Adrenal gland (tissue), 12 donors: ENCODE results near the gene MARK2. TPM values are rescaled to one million over a fixed set of nuclear protein-coding genes. Genes with fewer than 3 reads are reported as not detected.
A peak's percentile ranks its signal among the peaks of the same experiment; 100 is the strongest.

ENCODE experiments used
- DNase-seq, 7 donors: peaks; one replicate each; pipeline ENCODE4 v3.0.0-alpha.2; 2019 to 2020
- H3K27ac ChIP-seq, 5 donors: fragments of 200-600 bp; sonication (generic) in 4 of 5; 1 replicate in 3 of 5; 2 replicates in 2 of 5; pipeline versions ENCODE4 v1.5.1 to v1.8.0; 2016 to 2020; ENCODE audit warnings: mild to moderate bottlenecking in 1 of 5
- H3K27me3 ChIP-seq: fragments of 200-600 bp; 2 replicates; pipeline ENCODE4 v1.8.0; 2021
- H3K36me3 ChIP-seq, 2 donors: fragments of 200-600 bp; replicated peaks in 1 of 2; 1 replicate in 1 of 2; 2 replicates in 1 of 2; pipeline versions ENCODE4 v1.5.1 to v1.8.0; 2018 to 2022
- H3K4me1 ChIP-seq, 2 donors: fragments of 200-600 bp; replicated peaks in 1 of 2; 1 replicate in 1 of 2; 2 replicates in 1 of 2; pipeline versions ENCODE4 v1.5.1 to v1.8.0; 2018 to 2021
- H3K4me3 ChIP-seq, 4 donors: fragments of 200-600 bp; sonication (generic) in 3 of 4; one replicate each; pipeline ENCODE4 v1.5.1; 2016 to 2018
- H3K9me3 ChIP-seq, 3 donors: fragments of 200-600 bp; sonication (generic) in 1 of 3; replicated peaks in 1 of 3; 1 replicate in 2 of 3; 2 replicates in 1 of 3; pipeline versions ENCODE4 v1.5.1 to v1.8.0; 2016 to 2021
- POLR2A ChIP-seq, 2 donors: fragments of 450-650 bp; IDR thresholded peaks; one replicate each; pipeline ENCODE4 v1.6.1; 2017; ENCODE audit warnings: antibody characterized with exemption in 2 of 2, mild to moderate bottlenecking in 2 of 2, moderate library complexity in 1 of 2
- WGBS, 4 donors: extraction: QIAGEN DNeasy Blood & Tissue Kit in 2 of 4; methylation state at CpG; one replicate each; pipeline versions ENCODE4 v1.1.5 to v1.1.7; 2013 to 2017; 5-methylcytosine and 5-hydroxymethylcytosine counted together
- intact Hi-C, 2 donors: fragments of 100-400 bp; cut with DNase I; formaldehyde crosslinking; loops; one replicate each; pipeline versions ENCODE4 v1.14.1 to v1.15.0; 2022 to 2023
- polyA plus RNA-seq, 3 donors: library from polyadenylated mRNA; stranded (reverse); fragments of 200-250 nt in 2 of 3; fragments of 350-450 nt in 1 of 3; fragmentation: Illumina TruSeq in 1 of 3; extraction: RNeasy Lipid Tissue Mini Kit (QIAGEN cat#74804) in 1 of 3; gene quantifications; one replicate each; pipeline ENCODE4 v1.2.3, GENCODE V29; 2013 to 2014
- total RNA-seq, 9 donors: library from RNA; depleted of rRNA in 4 of 9; stranded (reverse); fragments of >200 nt in 4 of 9; fragments of 120-200 nt in 1 of 9; fragmentation: NEBNext Ultra II Directional in 1 of 9; extraction: Animal tissue kit (Norgen Biotek cat#: 25700) in 1 of 9; gene quantifications; one replicate each; pipeline versions ENCODE4 v1.1.0 to v1.2.4, GENCODE V29; 2013 to 2023
- TF ChIP-seq, protein P1 (sequence below), 6 experiments: fragments of 450-650 bp in 4 of 6; fragments of 200-600 bp in 2 of 6; sonication (generic) in 1 of 6; IDR thresholded peaks; 1 replicate in 5 of 6; 2 replicates in 1 of 6; pipeline versions ENCODE4 v1.5.1 to v1.8.0; 2016 to 2021; ENCODE audit warnings: antibody characterized with exemption in 6 of 6, mild to moderate bottlenecking in 2 of 6, moderate library complexity in 1 of 6
- donor health status: healthy with polysubstance abuse.
- donor health status: Bipolar disorder and iron deficiency.
- donor health status: DM: yes; HTN: yes; CAD: no.
- donor health status: DM: no; HTN: no; CAD: no.
- donor health status: DM: no; HTN: no; CAD: no.
- donor health status: DM: yes; HTN: yes; CAD: no.

Gene MARK2
- total and polyA plus RNA-seq, 12 donors = 7.3 to 39.7 (median 31.6) TPM

DNA sequence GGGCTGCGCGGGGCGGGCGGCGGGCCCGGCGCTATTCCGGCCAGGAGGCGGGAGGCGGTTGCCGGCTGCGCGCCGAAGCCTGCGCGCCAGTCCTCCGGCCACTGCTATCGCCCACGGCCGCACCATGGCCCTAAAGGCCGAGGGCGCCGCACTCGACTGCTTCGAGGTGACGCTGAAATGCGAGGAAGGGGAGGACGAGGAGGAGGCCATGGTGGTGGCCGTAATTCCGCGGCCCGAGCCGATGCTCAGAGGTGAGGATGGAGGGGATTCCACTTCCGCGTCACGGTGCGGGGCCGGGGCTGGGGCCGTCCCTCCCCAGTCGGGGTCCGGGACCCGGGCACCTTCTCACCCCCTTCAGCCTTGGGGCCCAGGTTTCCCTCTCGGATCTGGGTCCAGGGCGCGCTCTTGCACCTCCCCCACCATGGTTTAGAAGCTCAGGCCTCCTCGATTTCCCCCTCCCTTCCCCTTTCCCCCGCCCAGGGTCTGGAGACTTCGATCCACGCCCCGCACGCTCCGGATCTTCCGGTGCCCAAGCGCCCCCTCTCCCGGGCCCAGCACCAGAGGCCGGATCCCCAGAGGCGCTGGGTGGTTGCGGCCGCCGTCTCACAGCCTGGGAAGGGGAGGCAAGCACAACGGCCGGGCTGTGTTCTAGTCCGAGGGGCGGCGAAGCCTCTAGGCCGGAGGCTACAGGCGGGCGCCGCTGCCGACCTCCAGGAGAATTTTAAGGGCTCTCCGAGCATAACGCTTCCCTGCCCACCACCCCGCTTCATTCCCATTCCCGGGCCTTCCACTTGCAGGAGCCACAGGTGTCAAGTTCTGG is 25.1 kb upstream of the MARK2 start:
- intact Hi-C loops = no loop called here

GRCh38 chr11:63814383-63814736 is 24.6 kb upstream of the MARK2 start:
- peak overlapping the region in 2 of 4 donors; percentile 54 to 88 for H3K4me3 ChIP-seq
- DNase-seq = no peak
- H3K9me3 ChIP-seq = no peaks in the 10 kb centered on the region
- intact Hi-C loops = no loop called here
- H3K36me3 ChIP-seq = peaks cover 0 to 19% of the 10 kb centered on the region in 2 donors
- H3K27me3 ChIP-seq = no peaks in the 10 kb centered on the region
- 22 to 26% (median 26%) methylated on average over 7 of the region's 7 CpGs for WGBS, 4 donors
- TF ChIP-seq, protein P1, sequence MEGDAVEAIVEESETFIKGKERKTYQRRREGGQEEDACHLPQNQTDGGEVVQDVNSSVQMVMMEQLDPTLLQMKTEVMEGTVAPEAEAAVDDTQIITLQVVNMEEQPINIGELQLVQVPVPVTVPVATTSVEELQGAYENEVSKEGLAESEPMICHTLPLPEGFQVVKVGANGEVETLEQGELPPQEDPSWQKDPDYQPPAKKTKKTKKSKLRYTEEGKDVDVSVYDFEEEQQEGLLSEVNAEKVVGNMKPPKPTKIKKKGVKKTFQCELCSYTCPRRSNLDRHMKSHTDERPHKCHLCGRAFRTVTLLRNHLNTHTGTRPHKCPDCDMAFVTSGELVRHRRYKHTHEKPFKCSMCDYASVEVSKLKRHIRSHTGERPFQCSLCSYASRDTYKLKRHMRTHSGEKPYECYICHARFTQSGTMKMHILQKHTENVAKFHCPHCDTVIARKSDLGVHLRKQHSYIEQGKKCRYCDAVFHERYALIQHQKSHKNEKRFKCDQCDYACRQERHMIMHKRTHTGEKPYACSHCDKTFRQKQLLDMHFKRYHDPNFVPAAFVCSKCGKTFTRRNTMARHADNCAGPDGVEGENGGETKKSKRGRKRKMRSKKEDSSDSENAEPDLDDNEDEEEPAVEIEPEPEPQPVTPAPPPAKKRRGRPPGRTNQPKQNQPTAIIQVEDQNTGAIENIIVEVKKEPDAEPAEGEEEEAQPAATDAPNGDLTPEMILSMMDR (IDR thresholded peaks at IDR 0.05) = no peak
- TF ChIP-seq POLR2A (IDR thresholded peaks at IDR 0.05) = no peak
- peaks cover 0 to 24% of the 10 kb centered on the region in 2 donors for H3K4me1 ChIP-seq
- H3K27ac ChIP-seq = peak overlapping the region in 2 of 5 donors; percentile 70 to 80

More for the DNA sequence above, 25.1 kb upstream of the MARK2 start:
- Histone ChIP-seq H3K27me3 (no peaks in the 10 kb centered on the region), H3K4me1 (peaks cover 0 to 24% of the 10 kb centered on the region in 2 donors), H3K36me3 (peaks cover 0 to 13% of the 10 kb centered on the region in 2 donors), H3K4me3 (peak overlapping the region; percentile 54 to 88 (median 62)), H3K27ac (peak overlapping the region in 4 of 5 donors; percentile 22 to 80 (median 48)), H3K9me3 (no peaks in the 10 kb centered on the region)
- TF ChIP-seq POLR2A (IDR thresholded peaks at IDR 0.05) = no peak
- TF ChIP-seq, protein P1 (IDR thresholded peaks at IDR 0.05) = no peak
- WGBS, 4 donors = 0 to 1% (median 0%) methylated on average over 8 to 70 of the region's 74 CpGs
- peak; percentile 23 to 67 (median 45) for DNase-seq

DNA sequence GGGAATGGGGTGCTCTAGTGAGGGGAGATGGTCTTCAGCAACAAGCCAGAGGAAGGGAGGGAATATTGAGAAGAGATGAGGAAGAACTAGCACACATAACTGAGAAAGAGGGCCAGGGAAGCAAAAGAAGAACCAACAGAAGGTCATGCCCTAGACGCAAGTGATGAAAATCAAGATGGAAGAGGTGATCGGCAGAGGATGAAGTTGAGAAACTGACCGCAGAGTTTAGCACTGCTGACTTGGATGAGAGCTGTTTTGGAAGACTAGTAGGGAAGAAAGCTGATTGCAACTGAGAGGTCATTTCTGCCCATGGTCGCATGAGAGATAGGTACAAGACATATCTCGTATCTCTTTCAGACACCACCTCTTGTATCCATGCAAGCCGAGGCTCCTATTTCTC is 22.7 kb upstream of the MARK2 start:
- Histone ChIP-seq H3K4me3 (no peak overlapping the region), H3K27ac (no peak overlapping the region), H3K9me3 (no peaks in the 10 kb centered on the region), H3K27me3 (no peaks in the 10 kb centered on the region), H3K36me3 (peaks cover 0 to 34% of the 10 kb centered on the region in 2 donors), H3K4me1 (peaks cover 0 to 24% of the 10 kb centered on the region in 2 donors)
- no peak for TF ChIP-seq POLR2A (IDR thresholded peaks at IDR 0.05)
- TF ChIP-seq, protein P1 (IDR thresholded peaks at IDR 0.05) = no peak
- no peak for DNase-seq
- intact Hi-C loops = no loop called here
- WGBS, 4 donors = 93 to 95% (median 94%) methylated on average over 6 of the region's 6 CpGs

DNA sequence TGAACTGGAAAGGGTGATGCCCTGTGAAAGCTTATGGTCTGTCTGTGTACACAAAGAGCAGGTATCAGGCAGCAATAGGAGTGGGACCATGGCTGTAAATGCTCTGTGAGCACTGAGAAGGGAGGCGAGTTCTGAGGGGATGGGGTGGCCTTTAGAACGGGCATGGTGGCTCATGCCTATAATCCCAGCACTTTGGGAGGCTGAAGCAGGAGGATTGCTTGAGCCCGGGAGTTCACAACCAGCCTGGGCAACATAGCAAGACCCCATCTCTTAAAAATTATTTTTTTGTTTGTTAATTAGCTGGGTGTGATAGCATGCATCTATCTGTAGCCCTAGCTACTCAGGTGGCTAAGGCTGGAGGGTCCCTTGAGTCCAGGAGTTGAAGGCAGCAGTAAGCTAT is 22.2 kb upstream of the MARK2 start:
- WGBS, 4 donors = 90 to 100% (median 94%) methylated on average over 3 of the region's 3 CpGs
- no peaks in the 10 kb centered on the region for H3K27me3 ChIP-seq
- H3K4me3 ChIP-seq = no peak overlapping the region
- peaks cover 0 to 40% of the 10 kb centered on the region in 2 donors for H3K36me3 ChIP-seq
- H3K9me3 ChIP-seq = no peaks in the 10 kb centered on the region
- intact Hi-C loops = no loop called here
- DNase-seq = no peak
- TF ChIP-seq, protein P1 (IDR thresholded peaks at IDR 0.05) = no peak
- H3K4me1 ChIP-seq = peaks cover 0 to 24% of the 10 kb centered on the region in 2 donors
- no peak overlapping the region for H3K27ac ChIP-seq
